A673 (cell line): ENCODE measurements around the gene DPF1. TPM values are rescaled to one million over a fixed set of nuclear protein-coding genes. Genes with fewer than 3 reads are reported as not detected.

Experiments
- BruUV-seq: library from RNA; stranded (reverse); fragments of 400-500 nt; replicated peaks from 2 replicates; lab custom pipeline; 2021; lab: Mats Ljungman, UMichigan
- CTCF ChIA-PET: fragments of 300-600 bp; sonication (Branson Sonifier 250); formaldehyde crosslinking; loops from one replicate; lab custom pipeline; 2022; ENCODE audit warnings: antibody characterized with exemption; lab: Charles Lee
- POLR2A ChIA-PET: fragments of 300-600 bp; sonication (Branson Sonifier 250); formaldehyde crosslinking; loops from one replicate; lab custom pipeline; 2022; ENCODE audit warnings: antibody characterized with exemption; ENCODE audit not compliant: low non-redundant PET; lab: Charles Lee
- DNase-seq: peaks from one replicate; pipeline ENCODE4 v3.0.0-alpha.2; 2015; ENCODE audit warnings: low spot score
- H3K27ac ChIP-seq: fragments of 200-600 bp; sonication (generic); 2 replicates; pipeline ENCODE4 v1.5.1; 2016; ENCODE audit warnings: mixed run types, low read depth, mild to moderate bottlenecking, mixed read lengths, antibody characterized with exemption, low read length; ENCODE audit not compliant: poor library complexity, severe bottlenecking
- H3K27me3 ChIP-seq: fragments of 200-600 bp; sonication (generic); replicated peaks from 2 replicates; pipeline ENCODE4 v1.6.1; 2017; ENCODE audit warnings: mixed run types, low read depth, mild to moderate bottlenecking, mixed read lengths, antibody characterized with exemption, low read length; ENCODE audit not compliant: insufficient read depth, poor library complexity
- H3K36me3 ChIP-seq: fragments of 200-600 bp; sonication (generic); 2 replicates; pipeline ENCODE4 v1.6.1; 2016; ENCODE audit warnings: mixed run types, mild to moderate bottlenecking, mixed read lengths, antibody characterized with exemption, low read length; ENCODE audit not compliant: insufficient read depth, poor library complexity, severe bottlenecking
- H3K4me1 ChIP-seq: fragments of 200-600 bp; sonication (generic); 2 replicates; pipeline ENCODE4 v1.6.1; 2017; ENCODE audit warnings: mixed run types, mild to moderate bottlenecking, mixed read lengths, antibody characterized with exemption, low read length; ENCODE audit not compliant: insufficient read depth, poor library complexity, severe bottlenecking
- H3K4me3 ChIP-seq: fragments of 200-600 bp; sonication (generic); 2 replicates; pipeline ENCODE4 v1.5.1; 2016; ENCODE audit warnings: low read depth, mixed run types, mild to moderate bottlenecking, mixed read lengths, low read length; ENCODE audit not compliant: poor library complexity, severe bottlenecking
- H3K9me3 ChIP-seq: fragments of 200-600 bp; sonication (generic); 2 replicates; pipeline ENCODE4 v1.6.1; 2016; ENCODE audit warnings: mixed run types, low read depth, mild to moderate bottlenecking, mixed read lengths, antibody characterized with exemption, low read length; ENCODE audit not compliant: poor library complexity, severe bottlenecking
- CTCF ChIP-seq: fragments of 300-800, 200-600 bp; sonication (generic); conservative IDR thresholded peaks from 2 replicates; pipeline ENCODE4 v1.5.1; 2017; ENCODE audit warnings: low read depth, mild to moderate bottlenecking, antibody characterized with exemption, low read length, moderate library complexity, mixed read lengths
- EZH2 ChIP-seq: fragments of 200-600 bp; sonication (generic); IDR thresholded peaks from 2 replicates; pipeline ENCODE4 v1.6.1; 2017; ENCODE audit warnings: borderline replicate concordance, low read depth, mild to moderate bottlenecking, mixed read lengths, antibody characterized with exemption, low read length; ENCODE audit not compliant: poor library complexity, severe bottlenecking
- intact Hi-C: fragments of 100-400 bp; cut with micrococcal nuclease; formaldehyde crosslinking; loops from one replicate; pipeline ENCODE4 v1.10.0; 2022; ENCODE audit not compliant: unreplicated experiment
- total RNA-seq: library from RNA; stranded (reverse); gene quantifications from 2 replicates; pipeline ENCODE4 v1.2.3, GENCODE V29; 2021

Gene DPF1
- total RNA-seq, 1 experiment from 2014 or later, result 6.3 TPM

- intact Hi-C loops, result no loop called here
- no peaks in the 10 kb centered on the region for H3K27me3 ChIP-seq
- no peak overlapping the region for H3K27ac ChIP-seq
- no peak for TF ChIP-seq CTCF
- no peak for TF ChIP-seq EZH2
- H3K4me1 ChIP-seq, result no peaks in the 10 kb centered on the region
- H3K9me3 ChIP-seq, result no peaks in the 10 kb centered on the region
- POLR2A ChIA-PET, result no interaction called here
- no peak overlapping the region for H3K4me3 ChIP-seq
- BruUV-seq, result no TSS peak
- no peaks in the 10 kb centered on the region for H3K36me3 ChIP-seq
- no peak for DNase-seq
- CTCF ChIA-PET, result no interaction called here
These were observed 5.8 kb downstream of the DPF1 start for GRCh38 chr19:38218204-38218603.

DNA sequence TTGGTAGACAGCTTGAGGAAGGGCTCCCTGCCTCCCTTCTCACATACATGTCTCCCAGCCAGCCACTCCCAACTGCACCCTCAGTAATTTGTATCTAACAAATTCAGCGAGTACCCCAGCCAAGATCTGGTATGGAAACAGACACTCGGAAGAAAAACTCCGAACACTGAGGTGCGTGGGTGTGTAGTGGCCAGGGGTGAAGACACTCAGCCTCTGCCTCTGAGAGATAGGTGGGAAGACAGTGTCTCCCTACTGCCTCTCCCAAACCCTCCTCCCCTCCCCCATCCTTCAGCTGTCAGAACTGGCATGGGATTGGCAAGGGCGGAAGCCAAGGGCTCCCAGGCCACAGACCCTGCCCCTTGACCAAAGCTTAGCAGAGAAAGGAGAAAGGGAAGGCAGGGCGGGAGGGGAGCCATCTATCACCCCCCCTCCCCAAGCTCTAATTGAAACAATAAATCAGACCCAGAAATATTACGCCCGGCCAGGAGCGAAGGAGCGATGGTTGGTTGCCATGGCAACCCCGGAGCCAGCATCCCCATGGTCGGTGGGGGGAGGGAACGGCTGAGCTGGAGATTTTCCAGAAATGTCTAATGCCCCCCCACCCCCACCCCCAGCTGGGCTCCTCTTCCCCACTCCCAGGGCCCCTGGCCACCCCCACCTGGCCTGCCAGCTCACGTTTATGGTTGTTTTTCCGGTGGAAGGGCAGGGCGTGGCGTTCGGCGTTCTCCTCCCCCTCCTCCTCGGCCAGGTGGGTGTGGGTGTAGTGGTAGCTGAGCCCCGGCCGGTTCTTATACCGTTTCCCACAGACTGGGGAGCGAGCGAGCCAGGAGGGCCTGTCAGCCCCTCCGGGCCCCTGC lies 7.0 kb downstream of the DPF1 start:
- BruUV-seq, result no TSS peak
- H3K36me3 ChIP-seq, result no peaks in the 10 kb centered on the region
- POLR2A ChIA-PET, result no interaction called here
- CTCF ChIA-PET, result no interaction called here
- no peaks in the 10 kb centered on the region for H3K9me3 ChIP-seq
- no peak overlapping the region for H3K4me3 ChIP-seq
- TF ChIP-seq CTCF (no peak), EZH2 (no peak)
- no peak overlapping the region for H3K27ac ChIP-seq
- H3K27me3 ChIP-seq, result no peaks in the 10 kb centered on the region
- no peaks in the 10 kb centered on the region for H3K4me1 ChIP-seq
- DNase-seq, result no peak
- intact Hi-C loops, result no loop called here

GRCh38 chr19:38213911-38214625 lies 10.0 kb downstream of the DPF1 start:
- Histone ChIP-seq H3K9me3 (no peaks in the 10 kb centered on the region), H3K27me3 (peaks cover 7% of the 10 kb centered on the region), H3K4me3 (no peak overlapping the region), H3K27ac (no peak overlapping the region), H3K36me3 (no peaks in the 10 kb centered on the region), H3K4me1 (peaks cover 19% of the 10 kb centered on the region)
- BruUV-seq, result no TSS peak
- ChIA-PET CTCF (no interaction called here), POLR2A (no interaction called here)
- intact Hi-C loops, result no loop called here
- TF ChIP-seq EZH2 (no peak), CTCF (no peak)
- no peak for DNase-seq
